HG03378 (cell line): Measurements from ENCODE around the gene ATP4A.
"Not testable (repeated sequence)": the region's sequence is repeated elsewhere in the genome, so short reads cannot be mapped to it uniquely, and the experiment has no call there.

Experiments used
- ATAC-seq: cut with Tn5 transposase; IDR thresholded peaks from one replicate; pipeline ENCODE4 v1.9.1; 2021; ENCODE audit warnings: mild to moderate bottlenecking, moderate library complexity; ENCODE audit not compliant: unreplicated experiment

Gene ATP4A

DNA sequence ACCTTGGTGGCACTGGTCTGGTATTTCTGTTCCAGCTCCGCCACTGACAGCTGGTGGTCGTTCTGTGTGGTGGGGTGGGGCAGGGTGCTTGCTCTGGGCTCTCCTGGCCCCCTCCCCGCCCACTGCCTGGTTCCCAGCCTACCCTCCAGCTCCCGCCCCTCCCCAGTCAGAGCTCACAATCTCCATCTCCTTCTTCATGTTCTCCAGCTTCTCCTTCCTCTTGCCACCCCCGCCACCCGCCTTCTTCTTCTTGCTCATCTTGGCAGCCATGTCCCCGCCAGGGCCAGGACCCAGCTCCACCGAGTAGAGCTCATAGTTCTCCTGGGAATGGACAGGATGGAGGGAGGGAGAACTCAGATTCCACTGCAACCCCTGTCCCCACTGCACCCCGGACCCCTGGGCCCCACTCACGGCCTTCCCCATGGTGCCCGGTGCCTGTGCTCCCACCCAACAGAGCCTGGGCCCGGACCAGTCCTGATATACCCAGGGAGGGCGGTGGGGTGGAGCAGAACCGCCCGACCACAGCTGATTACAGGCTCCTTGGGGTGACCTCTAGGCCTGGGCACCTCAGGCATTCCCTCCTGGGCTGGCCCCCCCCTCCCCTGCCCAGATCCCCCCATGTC, at the start of gene ATP4A:
Gene ATP4A, minus strand, starts transcription at position 452 of the 623 bp plus-strand sequence. Its CDS starts 29 bp downstream, at position 423.
- ATAC-seq, result no peak

DNA sequence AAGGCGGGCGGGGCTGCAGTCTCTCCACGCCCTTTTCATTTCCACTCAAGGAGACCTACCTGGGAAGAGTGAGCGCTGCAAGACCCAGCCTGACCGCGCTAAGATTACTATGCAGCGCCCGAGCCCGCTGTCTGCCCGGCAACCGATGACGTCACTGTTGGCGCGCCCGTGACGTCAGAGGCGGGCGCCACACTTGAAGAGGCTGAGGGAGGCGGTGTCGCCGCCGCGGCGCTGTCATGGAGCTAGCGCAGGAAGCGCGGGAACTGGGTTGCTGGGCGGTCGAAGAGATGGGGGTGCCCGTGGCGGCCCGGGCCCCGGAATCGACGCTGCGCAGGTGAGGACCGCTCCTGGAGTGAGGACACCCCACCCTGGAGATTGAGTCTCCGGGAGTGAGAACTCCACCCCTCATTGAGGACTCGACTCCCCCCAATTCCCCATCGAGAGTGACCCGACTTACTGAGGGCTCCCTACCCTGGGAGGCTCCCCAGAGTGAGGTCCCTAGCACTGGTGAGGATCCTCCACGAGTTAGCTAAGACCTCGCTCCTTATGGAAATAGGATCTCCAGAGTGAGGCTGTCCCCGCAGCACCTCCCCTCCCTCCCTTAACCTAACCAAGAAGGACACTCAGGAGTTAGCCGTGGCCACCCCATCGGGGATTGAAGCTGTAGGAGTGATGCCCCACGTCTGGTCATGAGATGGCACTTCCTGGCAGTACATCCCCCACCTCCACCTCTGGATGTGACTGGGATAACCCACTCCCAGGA, 49.3 kb upstream of the ATP4A start, which contains the start of gene HAUS5:
Gene HAUS5, plus strand, starts transcription at position 177 of the 763 bp plus-strand sequence. Its CDS starts 60 bp downstream, at position 237.
- ATAC-seq, result peak; percentile 65

DNA sequence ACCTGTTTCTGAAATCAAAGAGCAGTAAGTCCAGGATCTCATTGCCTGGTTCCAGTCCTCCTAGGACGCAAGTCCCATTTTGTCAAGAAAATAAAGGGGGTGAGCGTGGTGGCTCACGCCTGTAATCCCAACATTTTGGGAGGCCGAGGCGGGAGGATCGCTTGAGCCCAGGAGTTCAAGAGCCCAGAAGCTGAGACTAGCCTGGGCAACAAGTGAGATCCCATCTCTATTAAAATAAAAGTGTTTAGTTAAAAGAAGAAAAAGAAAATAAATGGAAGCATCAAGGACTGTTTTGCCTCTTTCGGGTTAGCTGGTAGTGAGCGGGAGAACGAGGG, 48.7 kb upstream of the ATP4A start:
- ATAC-seq, result no peak

DNA sequence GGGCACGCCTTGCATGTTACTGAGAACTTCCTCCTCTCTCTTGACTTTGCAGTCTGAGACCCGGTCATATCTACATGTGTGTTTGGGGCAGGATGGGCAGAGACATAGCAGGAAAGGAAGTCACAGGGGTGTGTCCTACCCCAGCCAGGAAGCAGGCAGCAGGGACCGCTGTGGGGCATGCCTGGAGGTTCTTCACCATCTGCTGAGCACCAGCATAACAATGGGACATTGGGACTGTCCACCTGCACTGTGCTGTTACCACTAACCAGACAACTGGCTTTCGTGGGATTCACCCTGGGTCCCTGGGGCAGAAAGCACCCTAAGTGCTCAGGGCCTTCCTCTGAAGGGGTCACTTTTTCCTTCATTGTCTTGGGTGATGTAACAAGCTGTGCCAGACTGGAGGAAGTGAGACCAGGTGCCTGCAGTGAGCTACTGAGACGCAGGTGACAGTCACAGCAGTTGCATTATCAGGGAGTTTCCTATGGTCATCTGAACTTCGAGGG, 46.4 kb upstream of the ATP4A start:
- no peak for ATAC-seq

DNA sequence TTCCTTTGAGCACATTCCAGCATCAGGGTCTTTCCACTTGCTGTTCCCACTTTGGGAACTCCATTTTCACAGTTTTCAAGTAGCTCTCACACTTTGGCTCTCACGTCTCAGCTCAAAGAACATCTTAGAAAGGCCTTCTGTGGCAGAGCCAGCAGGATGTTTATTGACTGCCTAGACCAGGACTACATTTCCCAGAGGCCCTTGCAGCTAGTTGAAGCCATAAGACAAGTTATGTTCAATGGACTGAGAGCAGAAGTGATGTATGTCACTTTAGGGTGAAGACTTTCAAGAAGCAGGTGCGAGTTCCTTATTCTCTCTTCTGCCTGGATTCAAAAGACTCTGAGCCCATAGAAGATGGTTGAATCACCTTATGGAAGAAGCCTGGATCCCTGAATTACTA, 44.8 kb upstream of the ATP4A start:
- no peak for ATAC-seq

DNA sequence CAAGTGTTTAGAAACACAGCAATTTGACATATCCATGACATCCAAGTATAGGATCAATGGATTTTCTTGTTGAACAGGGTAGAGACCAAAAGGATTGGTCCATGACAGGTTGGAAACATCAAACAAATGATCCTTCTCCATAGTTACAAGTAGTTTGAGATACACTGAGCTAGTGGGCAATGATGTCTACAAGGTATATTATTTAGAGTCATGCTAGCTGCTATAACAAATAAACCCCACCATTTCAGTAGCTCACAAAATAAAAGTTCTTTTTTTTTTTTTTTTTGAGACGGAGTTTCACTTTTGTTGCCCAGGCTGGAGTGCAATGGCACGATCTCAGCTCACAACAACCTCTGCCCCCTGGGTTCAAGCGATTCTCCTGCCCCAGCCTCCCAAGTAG, 44.2 kb upstream of the ATP4A start:
- no peak for ATAC-seq

DNA sequence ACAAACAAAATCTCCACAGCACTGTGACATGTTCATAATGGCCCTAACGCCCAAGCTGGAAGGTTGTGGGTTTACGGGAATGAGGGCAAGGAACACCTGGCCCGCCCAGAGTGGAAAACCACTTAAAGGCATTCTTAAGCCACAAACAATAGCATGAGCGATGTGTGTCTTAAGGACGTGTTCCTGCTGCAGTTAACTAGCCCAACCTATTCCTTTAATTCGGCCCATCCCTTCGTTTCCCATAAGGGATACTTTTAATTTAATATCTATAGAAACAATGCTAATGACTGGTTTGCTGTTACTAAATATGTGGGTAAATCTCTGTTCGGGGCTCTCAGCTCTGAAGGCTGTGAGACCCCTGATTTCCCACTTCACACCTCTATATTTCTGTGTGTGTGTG, 43.7 kb upstream of the ATP4A start:
- ATAC-seq, result not testable (repeated sequence)

DNA sequence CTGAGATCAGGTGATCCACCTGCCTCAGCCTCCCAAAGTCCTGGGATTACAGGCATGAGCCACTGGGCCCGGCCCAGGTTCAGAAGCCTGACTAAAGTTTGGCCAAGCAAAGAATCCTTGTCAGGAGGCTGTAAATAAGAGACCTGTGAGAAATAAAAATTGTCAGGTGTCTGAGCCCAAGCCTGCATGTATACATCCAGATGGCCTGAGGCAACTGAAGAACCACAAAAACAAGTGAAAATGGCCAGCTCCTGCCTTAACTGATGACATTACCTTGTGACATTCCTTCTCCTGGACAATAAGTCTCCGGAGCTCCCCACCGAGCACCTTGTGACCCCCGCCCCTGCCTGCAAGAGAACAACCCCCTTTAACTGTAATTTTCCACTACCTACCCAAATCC, 41.0 kb upstream of the ATP4A start:
- ATAC-seq, result not testable (repeated sequence)

DNA sequence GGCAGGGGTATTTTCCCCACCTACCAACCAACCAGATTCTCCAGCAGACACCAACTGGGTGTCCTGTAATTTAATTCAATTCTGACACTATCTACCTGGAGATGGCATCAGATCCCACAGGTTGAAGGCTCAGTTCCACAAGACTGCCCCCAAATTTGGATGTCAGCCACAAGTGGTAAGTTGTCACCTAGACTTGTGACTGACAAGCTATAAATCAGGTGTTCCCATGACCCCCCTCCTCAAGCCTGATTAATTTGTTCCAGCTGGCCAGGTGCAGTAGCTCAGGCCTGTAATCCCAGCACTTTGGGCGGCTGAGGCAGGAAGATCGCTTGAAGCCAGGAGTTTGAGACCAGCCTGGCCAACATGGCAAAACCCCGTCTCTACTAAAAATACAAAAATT, 38.5 kb upstream of the ATP4A start:
- ATAC-seq, result no peak

DNA sequence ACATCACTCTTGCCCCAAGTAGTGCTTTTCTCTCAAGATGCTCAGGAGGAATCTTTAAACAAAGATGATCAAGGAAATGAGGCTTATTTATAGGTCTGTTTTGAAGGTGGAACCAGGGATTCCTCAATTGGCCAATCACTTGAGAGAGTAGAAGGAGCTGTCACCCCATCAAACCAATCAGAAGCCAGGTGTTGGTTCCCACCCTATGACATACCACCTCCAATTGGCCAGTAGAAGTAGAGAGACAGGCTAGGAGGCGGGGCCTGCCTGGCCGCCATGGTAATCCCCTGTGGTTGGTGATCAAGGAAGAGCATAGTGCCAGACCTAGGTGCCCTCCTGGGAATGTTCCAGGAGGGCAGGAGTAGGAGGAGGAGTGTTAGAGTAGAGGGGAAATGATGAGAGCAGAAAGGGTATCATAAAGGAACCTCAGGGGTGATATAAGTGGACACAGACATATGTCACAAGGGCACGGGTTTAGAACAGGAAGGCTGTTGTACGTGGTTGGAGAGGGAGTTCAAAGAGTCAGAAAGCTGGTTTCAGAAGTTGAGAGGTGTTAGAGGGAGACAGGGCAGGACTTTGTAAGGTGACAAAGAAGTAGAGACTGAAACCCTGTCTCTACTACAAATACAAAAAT, 33.0 kb upstream of the ATP4A start:
- ATAC-seq, result peak; percentile 62

DNA sequence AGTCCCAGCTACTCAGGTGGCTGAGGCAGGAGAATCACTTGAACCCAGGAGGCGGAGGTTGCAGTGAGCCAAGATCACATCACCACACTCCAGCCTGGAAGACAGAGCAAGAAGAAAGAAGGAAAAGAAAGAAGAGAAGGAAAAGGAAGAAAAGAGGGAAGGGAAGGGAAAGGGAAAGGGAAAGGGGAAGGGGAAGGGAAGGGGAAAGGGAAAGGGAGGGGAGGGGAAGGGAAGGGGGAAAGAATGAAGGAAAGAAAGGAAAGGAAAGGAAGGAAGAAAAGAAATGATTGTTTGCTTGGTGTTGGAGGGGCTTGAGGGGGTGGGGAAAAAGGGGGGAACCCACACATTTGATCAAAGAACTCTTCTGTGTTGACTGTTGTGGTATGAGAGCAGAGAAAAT, 32.5 kb upstream of the ATP4A start:
- ATAC-seq, result no peak

DNA sequence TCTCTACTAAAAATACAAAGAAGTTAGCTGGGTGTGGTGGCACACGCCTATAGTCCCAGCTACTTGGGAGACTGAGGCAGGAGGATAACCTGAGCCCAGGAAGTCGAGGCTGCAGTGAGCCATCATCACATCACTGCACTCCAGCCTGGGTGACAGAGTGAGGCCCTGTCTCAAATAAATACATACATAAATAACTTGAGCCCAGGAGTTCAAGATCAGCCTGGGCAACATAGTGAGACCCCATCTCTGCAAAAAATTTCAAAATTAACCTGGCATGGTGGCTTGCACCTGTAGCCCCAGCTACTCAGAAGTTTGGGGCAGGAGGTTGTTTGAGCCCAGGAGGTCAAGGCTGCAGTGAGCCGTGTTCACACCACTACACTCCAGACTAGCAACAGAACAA, 31.6 kb upstream of the ATP4A start:
- not testable (repeated sequence) for ATAC-seq

DNA sequence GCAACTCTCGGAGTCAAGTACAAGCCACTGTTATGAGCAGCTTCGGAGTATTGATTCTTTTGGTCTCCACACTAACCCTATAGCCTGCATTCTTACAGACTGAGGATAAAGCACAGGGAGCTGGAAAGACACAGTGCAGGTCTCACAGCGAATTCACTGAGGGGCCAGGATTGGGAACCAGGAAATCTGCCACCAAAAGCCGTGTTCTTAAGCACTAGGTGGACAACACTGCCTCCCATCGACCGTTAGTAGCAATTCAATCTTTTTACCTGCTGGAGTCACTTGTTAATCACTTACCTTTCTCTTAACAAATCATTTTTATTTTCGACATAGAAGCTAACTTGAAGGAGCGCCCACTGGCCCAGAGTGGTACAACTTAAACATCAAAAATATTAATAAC, 28.8 kb upstream of the ATP4A start:
- ATAC-seq, result no peak

DNA sequence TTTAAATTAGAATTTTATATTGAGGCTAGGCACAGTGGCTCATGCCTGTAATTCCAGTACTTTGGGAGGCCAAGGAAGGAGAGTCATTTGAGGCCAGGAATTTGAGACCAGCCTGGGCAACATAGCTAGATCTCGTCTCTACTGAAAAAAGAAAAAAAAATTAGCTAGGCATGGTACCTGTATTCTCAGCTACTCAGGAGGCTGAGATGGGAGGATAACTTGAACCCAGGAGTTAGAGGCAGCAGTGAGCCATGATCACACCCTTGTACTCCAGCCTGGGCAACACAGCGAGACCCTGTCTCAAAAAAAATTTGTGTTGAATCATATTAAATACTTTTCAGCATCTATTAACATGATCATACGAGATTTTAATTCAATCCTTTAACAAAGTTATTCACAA, 27.4 kb upstream of the ATP4A start:
- ATAC-seq, result no peak

DNA sequence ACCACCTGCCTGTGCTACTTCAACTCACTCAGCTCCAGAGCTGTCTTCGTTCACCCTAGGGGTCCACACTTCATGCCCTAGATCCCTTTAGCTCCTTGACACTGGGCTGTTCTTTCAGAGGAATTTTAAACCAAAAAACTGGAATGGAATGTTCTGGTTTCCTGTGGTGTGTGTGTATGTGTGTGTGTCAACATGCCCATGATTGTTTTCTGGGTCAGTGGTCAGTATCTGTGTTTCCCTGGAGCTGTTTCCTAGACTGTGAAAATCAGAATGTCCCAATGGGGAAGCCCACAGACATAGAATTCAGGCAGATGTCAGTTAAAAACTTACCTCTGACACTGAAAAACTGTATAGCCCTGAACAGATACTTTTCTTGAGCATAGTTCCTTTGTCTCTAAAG, 23.9 kb upstream of the ATP4A start:
- no peak for ATAC-seq

DNA sequence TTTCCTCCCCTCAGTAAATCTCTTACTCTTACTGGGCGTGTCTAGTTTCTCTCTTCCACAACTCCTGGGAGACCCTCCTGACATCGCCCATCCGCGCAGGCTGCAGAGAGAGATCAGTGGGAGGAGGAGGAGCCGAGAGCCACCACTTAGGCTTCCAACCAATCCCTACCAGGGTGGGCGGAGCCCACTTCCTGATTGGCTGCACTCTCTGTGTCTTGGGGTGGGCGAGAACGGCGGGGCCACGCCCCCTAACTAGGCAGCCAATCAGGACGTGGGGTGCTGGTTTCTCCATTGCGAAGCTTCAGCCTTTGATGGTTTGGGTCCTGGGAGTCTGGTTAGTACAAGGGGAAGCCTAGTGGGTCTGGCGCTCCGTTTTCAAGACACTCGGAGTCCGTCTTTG, 22.4 kb upstream of the ATP4A start, which contains the start of gene PMIS2:
Gene PMIS2, plus strand, starts transcription at position 326 of the 400 bp plus-strand sequence. CDS start 87 bp downstream, outside the sequence.
- ATAC-seq, result no peak

DNA sequence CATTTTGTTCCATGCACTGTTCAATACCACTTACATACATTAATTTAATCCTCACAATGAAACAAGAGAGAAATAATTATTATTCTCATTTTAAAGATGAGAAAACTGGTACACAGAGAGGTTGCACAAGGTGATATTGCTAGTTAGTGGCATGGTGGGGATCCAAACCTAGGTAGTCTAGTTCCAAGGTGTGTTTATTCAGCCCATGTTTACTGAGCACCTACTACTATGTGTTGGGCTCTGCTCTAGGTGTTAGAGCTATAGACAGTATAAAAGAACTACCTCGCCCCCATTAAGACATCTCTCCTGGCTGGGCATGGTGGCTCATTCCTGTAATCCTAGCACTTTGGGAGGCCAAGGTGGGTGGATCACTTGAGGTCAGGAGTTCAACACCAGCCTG, 19.3 kb upstream of the ATP4A start:
- no peak for ATAC-seq

DNA sequence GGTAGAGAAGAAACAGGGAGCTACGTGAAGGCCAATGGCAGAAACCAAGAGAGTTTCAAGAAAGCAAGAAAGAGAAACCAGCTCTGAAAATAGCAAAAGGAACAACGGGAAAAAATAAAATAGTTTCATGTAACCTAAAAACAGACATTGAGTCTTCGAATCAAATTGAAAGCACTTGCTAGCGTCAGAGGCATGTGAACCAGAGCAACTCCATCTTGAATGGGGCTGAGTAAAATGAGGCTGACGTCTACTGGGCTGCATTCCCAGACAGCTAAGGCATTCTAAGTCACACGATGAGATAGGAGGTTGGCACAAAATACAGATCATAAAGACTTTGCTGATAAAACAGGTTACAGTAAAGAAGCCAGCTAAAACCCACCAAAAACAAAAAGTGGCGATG, 15.2 kb upstream of the ATP4A start:
- ATAC-seq, result no peak

DNA sequence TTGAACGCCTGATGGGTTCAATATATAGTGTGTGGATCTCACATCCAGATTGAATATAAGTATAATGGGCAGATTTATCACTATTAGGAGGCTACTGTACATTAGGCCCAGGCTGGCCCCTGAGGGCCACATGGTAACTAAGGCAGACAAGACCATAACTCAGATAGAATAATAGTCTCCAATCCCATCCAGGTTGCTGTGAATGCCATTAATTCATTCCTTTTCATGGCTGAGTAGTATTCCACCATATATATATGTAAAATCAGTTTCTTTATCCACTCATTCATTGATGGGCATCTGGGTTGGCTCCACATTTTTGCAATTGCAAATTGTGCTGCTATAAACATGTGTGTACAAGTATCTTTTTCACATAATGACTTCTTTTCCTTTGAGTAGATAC, 14.5 kb upstream of the ATP4A start:
- ATAC-seq, result no peak

DNA sequence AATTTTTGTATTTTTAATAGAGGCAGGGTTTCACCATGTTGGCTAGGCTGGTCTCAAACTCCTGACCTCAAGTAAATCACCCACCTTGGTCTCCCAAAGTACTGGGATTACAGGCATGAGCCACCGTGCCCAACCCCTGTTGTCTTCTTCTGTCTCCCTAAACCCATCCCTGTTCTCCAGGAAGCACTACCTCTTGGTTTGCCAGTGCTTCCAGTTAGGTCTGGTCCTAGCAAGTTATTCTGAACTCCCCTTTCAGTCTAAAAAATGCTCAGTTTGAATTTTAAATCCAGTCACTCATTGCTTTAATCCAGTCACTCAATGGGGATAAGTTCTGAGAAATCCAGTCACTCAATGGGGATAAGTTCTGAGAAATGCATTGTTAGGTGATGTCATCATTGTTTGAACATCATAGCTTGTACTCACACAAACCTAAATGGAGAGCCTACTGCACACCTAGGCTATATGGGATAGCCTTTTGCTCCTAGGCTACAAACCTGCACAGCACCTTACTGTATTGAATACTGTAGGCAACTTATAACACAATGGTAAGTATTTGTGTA, 8.0 kb upstream of the ATP4A start:
- ATAC-seq, result no peak

DNA sequence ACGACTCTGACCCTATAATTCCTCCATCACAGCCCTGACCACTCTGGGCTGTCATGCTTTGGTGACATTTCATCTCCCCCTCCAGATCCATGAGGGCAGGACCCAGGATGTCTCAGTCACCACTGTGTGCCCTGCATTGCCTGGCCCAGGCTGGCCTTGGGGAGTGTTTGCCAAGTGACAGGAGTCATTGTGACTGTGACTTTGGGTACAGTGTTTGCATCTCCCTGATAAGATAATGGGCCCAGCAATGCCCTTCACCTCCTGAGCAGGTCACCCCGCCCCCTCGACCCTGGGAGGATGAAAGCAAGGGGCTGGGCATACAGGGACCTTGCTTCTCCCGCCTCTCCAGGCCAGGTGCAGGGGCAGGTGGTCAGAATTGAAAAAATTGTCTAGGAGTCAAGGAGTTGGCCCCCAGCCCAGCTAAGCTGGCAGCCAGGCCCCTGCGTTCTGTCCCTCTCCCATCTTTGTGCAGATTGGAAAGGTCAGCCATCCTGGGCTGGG, 5.9 kb upstream of the ATP4A start:
- ATAC-seq, result no peak
